ENCODE data around the gene SLC22A15.

- no peak for TF ChIP-seq CREB1 (CRISPR knock-in tag; IDR thresholded peaks at IDR 0.05; ENCODE audit: low read depth)
- TF ChIP-seq ZNF462 (CRISPR knock-in tag; IDR thresholded peaks at IDR 0.05) = no peak
- TF ChIP-seq CTCF (conservative IDR thresholded peaks at IDR 0.05; ENCODE audit: low read depth in 2 of 2) = no peak
- no peak for TF ChIP-seq POLR2AphosphoS5 (IDR thresholded peaks at IDR 0.05; ENCODE audit: low read depth)
Observed at GRCh38 chr1:116087628-116088027, 111.3 kb downstream of the SLC22A15 start.

Data from GM23338 (cell line).